ENCODE measurements around the gene SH3RF3. TPM values are rescaled to one million over a fixed set of nuclear protein-coding genes. Genes with fewer than 3 reads are reported as not detected.
A peak's percentile ranks its signal among the peaks of the same experiment; 100 is the strongest.

SH3RF3 gene
- total RNA-seq, 1 experiment from 2014 or later: 0.34 TPM

DNA sequence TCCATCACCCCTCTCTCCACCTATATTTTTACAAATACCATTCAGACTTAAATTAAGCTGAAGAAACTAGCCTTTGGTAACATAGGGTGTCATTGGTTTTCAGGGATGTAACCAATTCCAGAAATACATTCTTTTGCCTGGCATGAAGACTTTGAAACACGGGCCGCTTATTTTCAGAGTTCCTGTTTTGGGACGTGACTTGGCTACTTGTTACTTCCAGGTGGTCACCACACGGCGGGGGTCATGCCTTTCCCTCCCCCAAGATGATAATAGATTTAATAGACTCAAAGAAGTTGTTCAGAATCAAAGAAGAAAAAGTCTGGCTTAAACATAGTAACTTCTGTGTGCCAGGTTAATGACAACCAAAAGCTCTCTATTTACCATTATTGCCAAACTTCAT lies 374.2 kb downstream of the SH3RF3 start:
- Histone ChIP-seq H3K79me2 (ENCODE audit: low read length) (no peaks in the 10 kb centered on the region), H3K9ac (ENCODE audit: low read length) (no peak overlapping the region), H3K9me2 (replicated peaks; ENCODE audit: insufficient read depth, low read length) (no peaks in the 10 kb centered on the region), H4K20me1 (ENCODE audit: insufficient read depth, low read depth, low read length) (no peaks in the 10 kb centered on the region), H3K4me1 (ENCODE audit: low read length) (no peaks in the 10 kb centered on the region), H3K4me2 (ENCODE audit: low read depth, low read length, poor library complexity, severe bottlenecking) (no peak overlapping the region), H3K27ac (ENCODE audit: low read length) (no peak overlapping the region), H3K4me3 (ENCODE audit: low read length) (no peak overlapping the region), H3K36me3 (ENCODE audit: insufficient read depth, low read length) (no peaks in the 10 kb centered on the region), H3K27me3 (ENCODE audit: low read length) (no peaks in the 10 kb centered on the region), H2AFZ (ENCODE audit: low read length) (no peak overlapping the region), H3K9me3 (ENCODE audit: low read length) (no peaks in the 10 kb centered on the region)
- DNase-seq: no peak

DNA sequence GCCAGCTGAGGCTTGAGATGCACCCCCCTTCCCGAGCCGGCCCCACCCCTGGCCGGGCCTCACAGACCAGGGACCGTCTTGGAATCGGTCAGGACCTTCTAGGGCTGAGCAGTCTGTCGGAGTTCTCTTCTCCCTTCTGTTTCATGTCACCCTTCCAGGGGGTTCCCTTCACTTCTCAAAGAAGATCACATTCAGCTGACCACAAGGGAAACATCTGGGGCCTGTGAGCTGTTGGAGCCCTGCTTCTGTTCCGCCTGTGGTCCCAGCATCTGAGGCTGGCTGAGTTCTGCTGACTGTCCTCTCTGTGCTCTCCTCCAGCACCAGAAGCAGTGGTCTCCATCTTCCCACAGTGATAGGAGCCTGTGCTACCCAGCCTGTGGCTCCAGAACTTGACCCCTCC lies 378.2 kb downstream of the SH3RF3 start:
- Histone ChIP-seq H3K9me2 (replicated peaks; ENCODE audit: insufficient read depth, low read length) (no peaks in the 10 kb centered on the region), H3K36me3 (ENCODE audit: insufficient read depth, low read length) (no peaks in the 10 kb centered on the region), H3K4me2 (ENCODE audit: low read depth, low read length, poor library complexity, severe bottlenecking) (no peak overlapping the region), H3K9me3 (ENCODE audit: low read length) (no peaks in the 10 kb centered on the region), H3K4me1 (ENCODE audit: low read length) (no peaks in the 10 kb centered on the region), H3K27ac (ENCODE audit: low read length) (no peak overlapping the region), H3K9ac (ENCODE audit: low read length) (no peak overlapping the region), H3K79me2 (ENCODE audit: low read length) (no peaks in the 10 kb centered on the region), H4K20me1 (ENCODE audit: insufficient read depth, low read depth, low read length) (no peaks in the 10 kb centered on the region), H2AFZ (ENCODE audit: low read length) (no peak overlapping the region), H3K4me3 (ENCODE audit: low read length) (no peak overlapping the region), H3K27me3 (ENCODE audit: low read length) (no peaks in the 10 kb centered on the region)
- no peak for DNase-seq

DNA sequence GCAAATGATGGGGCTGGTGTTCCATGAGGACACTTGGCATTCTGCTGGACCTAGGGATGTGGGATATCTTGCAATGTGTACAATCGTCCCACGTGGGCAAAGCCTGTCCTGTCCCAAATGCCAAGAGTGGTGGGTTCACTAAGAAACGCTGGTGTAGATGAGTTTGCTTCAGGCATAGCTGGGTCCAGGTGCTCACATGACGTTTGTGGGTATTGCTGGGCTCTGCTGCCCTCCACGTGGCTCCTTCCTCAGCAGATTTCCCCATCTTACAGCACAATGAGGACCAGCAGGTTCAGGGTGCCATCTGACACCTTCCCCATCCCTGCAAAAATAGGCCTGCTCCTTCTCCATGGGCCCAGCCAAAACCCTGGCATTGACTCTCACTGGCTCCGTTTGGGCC lies 378.8 kb downstream of the SH3RF3 start:
- H3K36me3 ChIP-seq (ENCODE audit: insufficient read depth, low read length): no peaks in the 10 kb centered on the region
- DNase-seq: no peak
- H3K9me2 ChIP-seq (replicated peaks; ENCODE audit: insufficient read depth, low read length): no peaks in the 10 kb centered on the region
- no peaks in the 10 kb centered on the region for H3K9me3 ChIP-seq (ENCODE audit: low read length)
- H3K27ac ChIP-seq (ENCODE audit: low read length): no peak overlapping the region
- no peak overlapping the region for H3K4me3 ChIP-seq (ENCODE audit: low read length)
- H3K4me1 ChIP-seq (ENCODE audit: low read length): no peaks in the 10 kb centered on the region
- no peak overlapping the region for H3K9ac ChIP-seq (ENCODE audit: low read length)
- no peak overlapping the region for H2AFZ ChIP-seq (ENCODE audit: low read length)
- no peaks in the 10 kb centered on the region for H3K27me3 ChIP-seq (ENCODE audit: low read length)
- no peaks in the 10 kb centered on the region for H4K20me1 ChIP-seq (ENCODE audit: insufficient read depth, low read depth, low read length)
- no peak overlapping the region for H3K4me2 ChIP-seq (ENCODE audit: low read depth, low read length, poor library complexity, severe bottlenecking)
- no peaks in the 10 kb centered on the region for H3K79me2 ChIP-seq (ENCODE audit: low read length)

DNA sequence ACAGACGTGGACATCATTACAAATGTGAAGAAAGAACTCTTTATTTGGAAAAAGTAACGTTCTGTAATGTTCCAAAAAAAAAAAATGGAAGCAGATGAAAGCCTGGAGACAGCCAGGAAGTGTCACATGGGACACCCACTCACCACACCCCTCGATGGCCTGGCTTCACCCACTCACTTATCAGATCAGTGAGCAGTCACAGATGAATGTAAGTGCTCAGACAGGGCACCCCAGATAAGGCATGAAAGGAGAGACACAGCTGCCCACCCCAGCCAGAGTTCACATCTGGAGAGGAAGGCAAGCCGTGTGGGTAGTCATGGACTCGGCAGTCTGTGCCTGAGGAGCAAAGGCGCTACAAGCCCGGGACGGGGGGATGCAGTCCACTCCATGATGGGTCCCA lies 379.6 kb downstream of the SH3RF3 start:
- Histone ChIP-seq H4K20me1 (ENCODE audit: insufficient read depth, low read depth, low read length) (no peaks in the 10 kb centered on the region), H3K27me3 (ENCODE audit: low read length) (no peaks in the 10 kb centered on the region), H3K9me2 (replicated peaks; ENCODE audit: insufficient read depth, low read length) (no peaks in the 10 kb centered on the region), H3K4me2 (ENCODE audit: low read depth, low read length, poor library complexity, severe bottlenecking) (no peak overlapping the region), H3K4me1 (ENCODE audit: low read length) (no peaks in the 10 kb centered on the region), H3K4me3 (ENCODE audit: low read length) (no peak overlapping the region), H2AFZ (ENCODE audit: low read length) (no peak overlapping the region), H3K27ac (ENCODE audit: low read length) (no peak overlapping the region), H3K36me3 (ENCODE audit: insufficient read depth, low read length) (no peaks in the 10 kb centered on the region), H3K9ac (ENCODE audit: low read length) (no peak overlapping the region), H3K79me2 (ENCODE audit: low read length) (no peaks in the 10 kb centered on the region), H3K9me3 (ENCODE audit: low read length) (no peaks in the 10 kb centered on the region)
- no peak for DNase-seq

DNA sequence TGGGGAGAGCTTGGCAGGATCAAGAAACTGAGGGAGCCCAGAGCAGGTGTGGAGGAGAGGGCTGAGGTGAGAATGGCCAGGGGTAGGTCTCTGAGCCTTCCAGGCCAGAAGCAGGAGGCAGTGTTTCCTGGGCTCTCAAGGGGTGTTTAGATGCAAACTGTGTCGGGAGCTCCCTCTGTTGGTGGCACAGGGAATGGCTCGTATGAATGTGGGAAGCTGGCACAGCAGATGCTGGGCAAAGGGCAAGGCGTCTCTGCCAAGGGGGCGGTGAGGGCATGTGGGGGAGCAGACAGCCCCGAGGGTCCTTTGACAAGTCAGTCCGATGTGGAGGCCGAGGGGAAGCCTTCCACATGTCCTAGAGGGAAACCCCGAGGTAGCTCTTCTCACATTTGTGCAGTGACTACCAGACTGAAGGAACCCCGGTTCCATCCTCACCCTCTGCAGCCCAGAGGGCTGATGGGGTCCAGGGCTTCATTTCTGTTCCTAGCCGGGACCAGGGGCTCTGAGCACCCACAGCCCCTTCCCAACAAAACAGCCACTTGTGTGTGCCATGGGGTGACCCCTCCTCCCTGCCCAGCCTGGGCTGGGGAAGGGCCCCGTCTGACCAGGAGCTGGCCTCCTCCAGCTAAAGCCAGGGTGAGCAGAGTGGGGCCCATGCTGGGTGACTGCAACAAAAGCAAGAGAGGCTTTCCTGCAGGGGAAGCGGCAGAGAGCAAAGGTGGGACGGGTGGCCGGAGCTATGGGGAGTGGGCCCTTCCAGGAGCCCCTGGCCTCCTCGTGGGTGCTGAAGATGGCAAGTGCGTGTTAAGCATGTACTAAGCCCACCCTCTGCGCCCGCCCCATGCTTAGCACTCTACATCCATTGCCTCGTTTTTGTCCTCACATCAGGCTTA lies 381.4 kb downstream of the SH3RF3 start:
- Histone ChIP-seq H3K4me1 (ENCODE audit: low read length) (no peaks in the 10 kb centered on the region), H3K4me2 (ENCODE audit: low read depth, low read length, poor library complexity, severe bottlenecking) (no peak overlapping the region), H3K27ac (ENCODE audit: low read length) (no peak overlapping the region), H4K20me1 (ENCODE audit: insufficient read depth, low read depth, low read length) (no peaks in the 10 kb centered on the region), H3K9me3 (ENCODE audit: low read length) (no peaks in the 10 kb centered on the region), H3K9me2 (replicated peaks; ENCODE audit: insufficient read depth, low read length) (no peaks in the 10 kb centered on the region), H3K79me2 (ENCODE audit: low read length) (no peaks in the 10 kb centered on the region), H3K4me3 (ENCODE audit: low read length) (no peak overlapping the region), H3K36me3 (ENCODE audit: insufficient read depth, low read length) (no peaks in the 10 kb centered on the region), H3K9ac (ENCODE audit: low read length) (no peak overlapping the region), H2AFZ (ENCODE audit: low read length) (no peak overlapping the region), H3K27me3 (ENCODE audit: low read length) (no peaks in the 10 kb centered on the region)
- DNase-seq: peak; percentile 91

DNA sequence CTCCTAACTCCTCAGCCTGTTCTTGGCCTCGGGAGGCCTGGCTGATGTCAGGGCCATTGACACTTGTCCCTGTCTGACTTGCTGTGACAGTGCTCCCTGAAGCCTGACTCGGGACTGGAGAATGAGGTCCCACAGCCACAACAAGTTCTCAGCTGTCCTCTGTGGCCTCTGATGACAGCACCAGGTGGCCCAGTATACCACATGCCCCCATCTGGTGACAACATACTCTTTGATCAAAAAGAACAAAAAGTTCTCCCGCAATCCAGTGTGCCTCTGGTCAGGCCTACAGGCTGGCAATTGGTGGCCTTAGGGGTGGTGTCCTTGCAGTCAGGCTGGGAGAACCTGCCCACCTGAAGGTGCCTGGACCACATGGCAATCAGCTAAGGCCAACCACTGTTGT lies 382.2 kb downstream of the SH3RF3 start:
- H3K27ac ChIP-seq (ENCODE audit: low read length): no peak overlapping the region
- H3K4me2 ChIP-seq (ENCODE audit: low read depth, low read length, poor library complexity, severe bottlenecking): no peak overlapping the region
- H3K36me3 ChIP-seq (ENCODE audit: insufficient read depth, low read length): no peaks in the 10 kb centered on the region
- no peaks in the 10 kb centered on the region for H3K4me1 ChIP-seq (ENCODE audit: low read length)
- DNase-seq: no peak
- no peak overlapping the region for H3K4me3 ChIP-seq (ENCODE audit: low read length)
- no peaks in the 10 kb centered on the region for H3K9me2 ChIP-seq (replicated peaks; ENCODE audit: insufficient read depth, low read length)
- H3K9me3 ChIP-seq (ENCODE audit: low read length): no peaks in the 10 kb centered on the region
- no peaks in the 10 kb centered on the region for H3K79me2 ChIP-seq (ENCODE audit: low read length)
- H2AFZ ChIP-seq (ENCODE audit: low read length): no peak overlapping the region
- H3K27me3 ChIP-seq (ENCODE audit: low read length): no peaks in the 10 kb centered on the region
- no peaks in the 10 kb centered on the region for H4K20me1 ChIP-seq (ENCODE audit: insufficient read depth, low read depth, low read length)
- H3K9ac ChIP-seq (ENCODE audit: low read length): no peak overlapping the region

DNA sequence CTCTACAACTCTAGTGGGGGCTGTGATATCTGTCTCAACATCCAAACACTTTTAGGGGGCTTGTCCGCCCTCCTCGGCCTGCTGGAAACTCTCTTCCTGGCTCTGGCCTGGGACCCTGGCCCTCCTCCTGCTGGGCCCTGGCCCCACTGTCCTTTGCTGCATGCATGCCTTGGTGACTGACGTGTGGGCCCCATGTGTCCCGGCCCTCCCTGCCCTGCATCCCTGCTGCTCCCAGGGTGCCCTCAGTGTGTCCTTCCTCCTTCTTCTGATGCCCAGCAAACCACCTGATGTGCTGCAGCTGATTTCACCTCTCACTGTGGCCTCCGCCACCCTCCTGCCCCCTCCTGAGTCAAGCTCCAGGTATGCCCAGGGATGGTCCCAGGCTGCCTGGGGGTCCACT lies 383.1 kb downstream of the SH3RF3 start:
- H3K4me1 ChIP-seq (ENCODE audit: low read length): no peaks in the 10 kb centered on the region
- no peak overlapping the region for H3K4me3 ChIP-seq (ENCODE audit: low read length)
- no peaks in the 10 kb centered on the region for H3K9me3 ChIP-seq (ENCODE audit: low read length)
- no peaks in the 10 kb centered on the region for H4K20me1 ChIP-seq (ENCODE audit: insufficient read depth, low read depth, low read length)
- H3K9ac ChIP-seq (ENCODE audit: low read length): no peak overlapping the region
- H2AFZ ChIP-seq (ENCODE audit: low read length): no peak overlapping the region
- H3K27me3 ChIP-seq (ENCODE audit: low read length): no peaks in the 10 kb centered on the region
- no peak overlapping the region for H3K27ac ChIP-seq (ENCODE audit: low read length)
- no peaks in the 10 kb centered on the region for H3K36me3 ChIP-seq (ENCODE audit: insufficient read depth, low read length)
- H3K79me2 ChIP-seq (ENCODE audit: low read length): no peaks in the 10 kb centered on the region
- H3K9me2 ChIP-seq (replicated peaks; ENCODE audit: insufficient read depth, low read length): no peaks in the 10 kb centered on the region
- H3K4me2 ChIP-seq (ENCODE audit: low read depth, low read length, poor library complexity, severe bottlenecking): no peak overlapping the region
- no peak for DNase-seq

DNA sequence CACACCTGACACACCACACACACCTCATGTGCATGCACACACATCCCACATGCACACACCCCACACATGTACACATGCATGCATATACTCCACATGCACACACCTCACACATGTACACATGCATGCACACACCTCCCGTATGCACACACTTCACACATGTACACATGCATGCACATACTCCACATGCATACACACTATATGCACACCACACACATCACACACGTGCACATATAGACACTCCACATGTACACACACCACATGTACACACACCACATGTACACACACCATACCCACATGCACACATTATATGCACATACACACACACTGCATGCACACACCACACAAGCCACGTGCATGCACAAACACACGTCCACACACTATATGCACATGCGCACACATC lies 384.2 kb downstream of the SH3RF3 start:
- H4K20me1 ChIP-seq (ENCODE audit: insufficient read depth, low read depth, low read length): no peaks in the 10 kb centered on the region
- no peak overlapping the region for H3K4me3 ChIP-seq (ENCODE audit: low read length)
- no peak overlapping the region for H3K27ac ChIP-seq (ENCODE audit: low read length)
- no peak overlapping the region for H2AFZ ChIP-seq (ENCODE audit: low read length)
- H3K9ac ChIP-seq (ENCODE audit: low read length): no peak overlapping the region
- H3K4me1 ChIP-seq (ENCODE audit: low read length): no peaks in the 10 kb centered on the region
- no peak for DNase-seq
- H3K79me2 ChIP-seq (ENCODE audit: low read length): no peaks in the 10 kb centered on the region
- H3K27me3 ChIP-seq (ENCODE audit: low read length): no peaks in the 10 kb centered on the region
- no peak overlapping the region for H3K4me2 ChIP-seq (ENCODE audit: low read depth, low read length, poor library complexity, severe bottlenecking)
- H3K36me3 ChIP-seq (ENCODE audit: insufficient read depth, low read length): no peaks in the 10 kb centered on the region
- no peaks in the 10 kb centered on the region for H3K9me2 ChIP-seq (replicated peaks; ENCODE audit: insufficient read depth, low read length)
- H3K9me3 ChIP-seq (ENCODE audit: low read length): no peaks in the 10 kb centered on the region
